ENCODE data around the gene TAP2.

DNA sequence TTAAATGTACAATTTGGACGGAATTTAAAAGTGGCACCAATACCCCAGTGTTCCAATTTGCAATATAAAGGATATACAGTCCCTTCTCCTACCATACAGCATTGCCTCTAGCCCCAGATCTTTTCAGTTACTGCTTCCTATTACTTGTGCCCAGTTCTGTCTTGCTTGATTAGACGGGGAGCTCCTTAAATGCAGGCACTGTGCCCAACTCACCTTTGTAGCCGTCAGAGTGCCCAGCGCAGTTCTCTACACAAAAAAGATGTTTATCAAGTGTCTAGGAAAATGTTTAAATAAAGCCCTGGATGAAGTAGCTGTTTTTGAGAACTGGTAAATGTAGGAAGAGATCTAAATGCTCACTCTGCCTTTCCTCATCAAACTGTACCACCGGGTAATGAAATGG is 7.6 kb downstream of the TAP2 start:
- TF ChIP-seq, protein P1, sequence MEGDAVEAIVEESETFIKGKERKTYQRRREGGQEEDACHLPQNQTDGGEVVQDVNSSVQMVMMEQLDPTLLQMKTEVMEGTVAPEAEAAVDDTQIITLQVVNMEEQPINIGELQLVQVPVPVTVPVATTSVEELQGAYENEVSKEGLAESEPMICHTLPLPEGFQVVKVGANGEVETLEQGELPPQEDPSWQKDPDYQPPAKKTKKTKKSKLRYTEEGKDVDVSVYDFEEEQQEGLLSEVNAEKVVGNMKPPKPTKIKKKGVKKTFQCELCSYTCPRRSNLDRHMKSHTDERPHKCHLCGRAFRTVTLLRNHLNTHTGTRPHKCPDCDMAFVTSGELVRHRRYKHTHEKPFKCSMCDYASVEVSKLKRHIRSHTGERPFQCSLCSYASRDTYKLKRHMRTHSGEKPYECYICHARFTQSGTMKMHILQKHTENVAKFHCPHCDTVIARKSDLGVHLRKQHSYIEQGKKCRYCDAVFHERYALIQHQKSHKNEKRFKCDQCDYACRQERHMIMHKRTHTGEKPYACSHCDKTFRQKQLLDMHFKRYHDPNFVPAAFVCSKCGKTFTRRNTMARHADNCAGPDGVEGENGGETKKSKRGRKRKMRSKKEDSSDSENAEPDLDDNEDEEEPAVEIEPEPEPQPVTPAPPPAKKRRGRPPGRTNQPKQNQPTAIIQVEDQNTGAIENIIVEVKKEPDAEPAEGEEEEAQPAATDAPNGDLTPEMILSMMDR (IDR thresholded peaks at IDR 0.05) = no peak
- no peak for TF ChIP-seq POLR2A (IDR thresholded peaks at IDR 0.05)

Measured in lower leg skin (tissue), 3 donors.